ENCODE data around the gene DYDC2.
"Not testable (repeated sequence)": the region's sequence is repeated elsewhere in the genome, so short reads cannot be mapped to it uniquely, and the experiment has no call there.

Gene DYDC2

DNA sequence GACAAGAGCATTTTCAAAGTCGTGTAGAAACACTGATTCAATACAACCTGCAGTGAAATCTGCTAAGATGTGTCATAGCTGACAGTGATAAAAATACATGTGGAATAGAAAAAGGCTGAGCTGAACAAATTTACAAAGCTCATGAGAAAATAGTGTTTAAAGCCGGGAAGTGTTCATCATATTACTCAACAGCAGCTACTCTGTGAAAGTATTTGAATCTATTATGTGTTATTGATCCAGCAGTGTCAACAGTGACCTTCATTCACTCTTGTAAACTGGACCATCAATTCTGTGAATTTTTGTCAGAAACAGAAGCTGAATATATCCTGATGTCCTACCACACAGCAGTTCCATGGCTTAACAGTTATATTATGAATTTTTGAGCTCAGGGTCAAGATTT, 11.7 kb upstream of the DYDC2 start:
- no peaks in the 10 kb centered on the region for H3K36me3 ChIP-seq (ENCODE audit: low read depth)
- peaks cover 6% of the 10 kb centered on the region for H3K27me3 ChIP-seq (ENCODE audit: insufficient read depth, poor library complexity, severe bottlenecking)
- H3K27ac ChIP-seq (ENCODE audit: poor library complexity, severe bottlenecking): no peak overlapping the region
- no peaks in the 10 kb centered on the region for H3K9me3 ChIP-seq (ENCODE audit: severe bottlenecking)
- ATAC-seq (ENCODE audit: low read depth): no peak
- H3K4me1 ChIP-seq (ENCODE audit: insufficient read depth, poor library complexity, severe bottlenecking): no peaks in the 10 kb centered on the region
- TF ChIP-seq, protein P1, sequence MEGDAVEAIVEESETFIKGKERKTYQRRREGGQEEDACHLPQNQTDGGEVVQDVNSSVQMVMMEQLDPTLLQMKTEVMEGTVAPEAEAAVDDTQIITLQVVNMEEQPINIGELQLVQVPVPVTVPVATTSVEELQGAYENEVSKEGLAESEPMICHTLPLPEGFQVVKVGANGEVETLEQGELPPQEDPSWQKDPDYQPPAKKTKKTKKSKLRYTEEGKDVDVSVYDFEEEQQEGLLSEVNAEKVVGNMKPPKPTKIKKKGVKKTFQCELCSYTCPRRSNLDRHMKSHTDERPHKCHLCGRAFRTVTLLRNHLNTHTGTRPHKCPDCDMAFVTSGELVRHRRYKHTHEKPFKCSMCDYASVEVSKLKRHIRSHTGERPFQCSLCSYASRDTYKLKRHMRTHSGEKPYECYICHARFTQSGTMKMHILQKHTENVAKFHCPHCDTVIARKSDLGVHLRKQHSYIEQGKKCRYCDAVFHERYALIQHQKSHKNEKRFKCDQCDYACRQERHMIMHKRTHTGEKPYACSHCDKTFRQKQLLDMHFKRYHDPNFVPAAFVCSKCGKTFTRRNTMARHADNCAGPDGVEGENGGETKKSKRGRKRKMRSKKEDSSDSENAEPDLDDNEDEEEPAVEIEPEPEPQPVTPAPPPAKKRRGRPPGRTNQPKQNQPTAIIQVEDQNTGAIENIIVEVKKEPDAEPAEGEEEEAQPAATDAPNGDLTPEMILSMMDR (IDR thresholded peaks at IDR 0.05; ENCODE audit: poor library complexity, severe bottlenecking): no peak
- no peak overlapping the region for H3K4me3 ChIP-seq (ENCODE audit: severe bottlenecking)
- no peak for DNase-seq (ENCODE audit: low spot score)

DNA sequence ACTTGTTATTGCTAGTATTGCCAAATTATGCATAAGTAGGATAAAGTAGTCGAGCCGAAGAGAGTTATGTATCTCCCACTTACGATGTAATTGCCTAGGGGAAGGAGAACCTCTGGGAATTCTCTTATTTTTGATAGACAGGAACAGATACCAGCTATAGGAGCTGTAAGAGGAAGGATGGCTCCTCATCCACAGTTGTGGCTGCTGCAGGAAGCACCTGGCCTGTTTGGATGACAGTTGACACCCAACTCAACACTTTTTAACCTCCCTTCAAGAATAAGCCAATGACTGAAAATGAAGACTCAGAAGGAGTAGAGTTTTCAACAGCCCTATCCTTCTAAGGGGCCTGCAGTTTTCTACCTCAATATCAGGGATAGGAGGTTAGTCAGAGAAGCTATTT, 6.3 kb upstream of the DYDC2 start:
- no peaks in the 10 kb centered on the region for H3K4me1 ChIP-seq (ENCODE audit: insufficient read depth, poor library complexity, severe bottlenecking)
- no peaks in the 10 kb centered on the region for H3K9me3 ChIP-seq (ENCODE audit: severe bottlenecking)
- H3K27ac ChIP-seq (ENCODE audit: poor library complexity, severe bottlenecking): no peak overlapping the region
- TF ChIP-seq, protein P1 (IDR thresholded peaks at IDR 0.05; ENCODE audit: poor library complexity, severe bottlenecking): no peak
- H3K36me3 ChIP-seq (ENCODE audit: low read depth): no peaks in the 10 kb centered on the region
- no peak for DNase-seq (ENCODE audit: low spot score)
- no peak for ATAC-seq (ENCODE audit: low read depth)
- H3K4me3 ChIP-seq (ENCODE audit: severe bottlenecking): no peak overlapping the region
- H3K27me3 ChIP-seq (ENCODE audit: insufficient read depth, poor library complexity, severe bottlenecking): no peaks in the 10 kb centered on the region

DNA sequence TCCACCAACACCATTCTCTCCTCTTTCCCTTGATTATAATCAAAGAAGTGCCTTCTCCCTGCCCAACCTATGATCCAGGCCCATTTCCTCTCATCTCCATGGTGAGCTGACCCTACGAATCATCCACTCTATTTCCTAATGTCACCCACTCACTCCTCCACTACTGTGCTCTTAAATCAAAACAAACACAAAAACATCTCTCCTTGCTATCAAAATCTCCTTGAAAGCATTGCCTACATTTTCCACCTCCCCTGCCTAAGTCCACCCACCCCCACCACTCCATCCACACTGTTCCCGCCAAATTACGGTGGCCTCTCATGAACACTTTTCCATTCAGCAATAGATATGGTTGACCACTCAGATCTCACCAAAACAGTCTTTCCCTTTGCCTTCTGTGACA, 5.4 kb upstream of the DYDC2 start:
- Histone ChIP-seq H3K27me3 (ENCODE audit: insufficient read depth, poor library complexity, severe bottlenecking) (peaks cover 3% of the 10 kb centered on the region), H3K36me3 (ENCODE audit: low read depth) (no peaks in the 10 kb centered on the region), H3K4me1 (ENCODE audit: insufficient read depth, poor library complexity, severe bottlenecking) (no peaks in the 10 kb centered on the region), H3K27ac (ENCODE audit: poor library complexity, severe bottlenecking) (no peak overlapping the region), H3K9me3 (ENCODE audit: severe bottlenecking) (no peaks in the 10 kb centered on the region), H3K4me3 (ENCODE audit: severe bottlenecking) (no peak overlapping the region)
- ATAC-seq (ENCODE audit: low read depth) (no peak), DNase-seq (ENCODE audit: low spot score) (no peak)
- TF ChIP-seq, protein P1 (IDR thresholded peaks at IDR 0.05; ENCODE audit: poor library complexity, severe bottlenecking): no peak

DNA sequence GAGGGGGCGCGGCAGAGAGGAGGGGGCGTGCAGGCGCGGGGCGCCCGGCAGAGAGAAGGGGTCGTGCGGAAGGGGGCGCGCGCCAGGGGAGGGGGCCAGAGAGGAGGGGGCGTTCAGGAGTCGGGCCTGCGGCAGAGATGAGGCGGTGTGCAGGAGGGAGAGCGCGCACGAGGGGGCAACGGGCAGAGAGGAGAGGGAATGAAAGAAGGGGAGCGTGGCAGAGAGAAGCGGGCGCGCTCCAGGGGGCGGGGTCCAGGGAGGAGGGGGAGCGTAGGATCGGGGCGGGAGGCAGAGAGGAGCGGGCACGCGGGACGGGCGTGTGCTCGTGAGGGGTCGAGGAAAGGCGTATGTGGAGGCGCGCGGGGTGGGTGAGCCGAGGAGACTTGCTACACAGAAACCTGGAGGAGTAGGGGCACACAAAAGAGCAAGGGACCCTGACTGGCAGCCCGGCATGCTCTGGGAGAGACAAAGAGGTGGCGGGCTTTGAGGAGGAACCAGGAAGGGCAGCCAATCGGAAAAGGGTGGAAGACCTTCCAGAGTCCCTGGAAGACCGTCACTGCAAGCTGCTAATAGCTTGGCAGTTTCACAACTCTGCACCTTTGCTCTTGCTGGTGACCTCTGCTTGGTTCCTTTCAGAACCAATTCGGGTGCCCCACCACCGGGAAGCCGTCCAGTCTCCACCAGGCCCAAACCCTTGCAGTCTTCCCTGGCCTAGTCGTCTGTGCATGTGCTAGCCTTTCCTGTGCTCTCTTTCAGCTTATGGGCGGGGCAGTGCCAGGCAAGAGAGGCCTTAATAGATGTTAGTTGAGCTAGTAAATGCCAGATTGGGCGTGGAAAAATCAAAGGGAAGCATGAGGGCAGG, 639 bp downstream of the DYDC2 start:
- TF ChIP-seq, protein P1 (IDR thresholded peaks at IDR 0.05; ENCODE audit: poor library complexity, severe bottlenecking): no peak
- ATAC-seq (ENCODE audit: low read depth) (peak; percentile 28; the same call in 2 of the 3 replicates), DNase-seq (ENCODE audit: low spot score) (no peak)
- H3K36me3 ChIP-seq (ENCODE audit: low read depth): no peaks in the 10 kb centered on the region
- H3K4me1 ChIP-seq (ENCODE audit: insufficient read depth, poor library complexity, severe bottlenecking): no peaks in the 10 kb centered on the region
- H3K4me3 ChIP-seq (ENCODE audit: severe bottlenecking): no peak overlapping the region
- peaks cover 7% of the 10 kb centered on the region for H3K27me3 ChIP-seq (ENCODE audit: insufficient read depth, poor library complexity, severe bottlenecking)
- H3K27ac ChIP-seq (ENCODE audit: poor library complexity, severe bottlenecking): no peak overlapping the region
- H3K9me3 ChIP-seq (ENCODE audit: severe bottlenecking): no peaks in the 10 kb centered on the region

DNA sequence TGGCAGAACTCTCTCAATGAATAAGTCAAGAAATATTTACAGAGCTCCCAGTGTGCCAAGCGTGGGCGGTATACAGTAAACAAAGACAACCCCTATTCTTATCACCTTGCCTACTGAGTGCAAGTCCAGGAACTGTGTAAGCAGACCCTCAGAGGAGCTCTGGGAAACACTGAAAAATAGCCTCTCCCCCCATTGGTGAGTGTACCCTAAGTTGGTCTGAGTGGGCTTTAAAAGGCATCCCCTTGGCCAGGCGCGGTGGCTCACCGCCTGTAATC, 1.2 kb downstream of the DYDC2 start:
- DNase-seq (ENCODE audit: low spot score) (no peak), ATAC-seq (ENCODE audit: low read depth) (no peak)
- no peaks in the 10 kb centered on the region for H3K36me3 ChIP-seq (ENCODE audit: low read depth)
- no peak overlapping the region for H3K4me3 ChIP-seq (ENCODE audit: severe bottlenecking)
- H3K4me1 ChIP-seq (ENCODE audit: insufficient read depth, poor library complexity, severe bottlenecking): no peaks in the 10 kb centered on the region
- TF ChIP-seq, protein P1 (IDR thresholded peaks at IDR 0.05; ENCODE audit: poor library complexity, severe bottlenecking): no peak
- H3K27me3 ChIP-seq (ENCODE audit: insufficient read depth, poor library complexity, severe bottlenecking): peaks cover 7% of the 10 kb centered on the region
- no peaks in the 10 kb centered on the region for H3K9me3 ChIP-seq (ENCODE audit: severe bottlenecking)
- H3K27ac ChIP-seq (ENCODE audit: poor library complexity, severe bottlenecking): no peak overlapping the region

DNA sequence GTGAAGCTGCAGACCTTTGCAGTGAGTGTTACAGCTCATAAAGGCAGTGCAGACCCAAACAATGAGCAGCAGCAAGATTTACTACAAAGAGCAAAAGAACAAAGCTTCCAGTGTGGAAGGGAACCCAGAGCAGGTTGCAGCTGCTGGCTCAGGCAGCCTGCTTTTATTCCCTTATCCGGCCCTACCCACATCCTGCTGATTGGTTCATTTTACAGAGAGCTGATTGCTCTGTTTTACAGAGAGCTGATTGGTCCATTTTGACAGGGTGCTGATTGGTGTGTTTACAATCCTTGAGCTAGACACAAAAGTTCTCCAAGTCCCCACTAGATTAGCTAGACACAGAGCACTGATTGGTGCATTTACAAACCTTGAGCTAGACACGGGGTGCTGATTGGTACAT, 2.3 kb downstream of the DYDC2 start:
- H3K9me3 ChIP-seq (ENCODE audit: severe bottlenecking); H3K4me3 ChIP-seq (ENCODE audit: severe bottlenecking); H3K4me1 ChIP-seq (ENCODE audit: insufficient read depth, poor library complexity, severe bottlenecking): not testable (repeated sequence)

More for the DNA sequence above, 2.3 kb downstream of the DYDC2 start:
- H3K27me3 ChIP-seq (ENCODE audit: insufficient read depth, poor library complexity, severe bottlenecking); H3K27ac ChIP-seq (ENCODE audit: poor library complexity, severe bottlenecking); H3K36me3 ChIP-seq (ENCODE audit: low read depth); ATAC-seq (ENCODE audit: low read depth); DNase-seq (ENCODE audit: low spot score): not testable (repeated sequence)
